Activated CD4-positive, alpha-beta T cell treated with anti-CD3 and anti-CD28 coated beads for 48 hours (primary cell): ENCODE results near the gene PCGF3.
"Not testable (repeated sequence)": the region's sequence is repeated elsewhere in the genome, so short reads cannot be mapped to it uniquely, and the experiment has no call there.

Experiments
- DNase-seq: peaks from one replicate; pipeline ENCODE4 v3.0.0-alpha.2; 2020

PCGF3 gene

GRCh38 chr4:705278-706082 lies at the start of gene PCGF3:
PCGF3 (plus strand) TSS chr4:705832; CDS start chr4:733681, 27,849 bp downstream.
- peak; percentile 99 for DNase-seq

- no peak for DNase-seq
Measured at GRCh38 chr4:656436-657337, 48.9 kb upstream of the PCGF3 start.

GRCh38 chr4:657338-657833 lies 48.2 kb upstream of the PCGF3 start:
- DNase-seq = no peak

- DNase-seq = no peak
Measured at GRCh38 chr4:657834-658667, 47.6 kb upstream of the PCGF3 start.

- DNase-seq = no peak
Measured at GRCh38 chr4:658681-659667, 46.7 kb upstream of the PCGF3 start.

- DNase-seq = no peak
Measured at GRCh38 chr4:659851-660250, 45.8 kb upstream of the PCGF3 start.

GRCh38 chr4:660401-660800 lies 45.2 kb upstream of the PCGF3 start:
- DNase-seq = no peak

- no peak for DNase-seq
Measured at GRCh38 chr4:661231-661630, 44.4 kb upstream of the PCGF3 start.

- no peak for DNase-seq
Measured at GRCh38 chr4:661881-662761, 43.5 kb upstream of the PCGF3 start.

GRCh38 chr4:663046-663437 lies 42.6 kb upstream of the PCGF3 start:
- no peak for DNase-seq

- peak; percentile 81 for DNase-seq
Measured at GRCh38 chr4:663438-664428, 41.9 kb upstream of the PCGF3 start.

GRCh38 chr4:664713-665231 lies 40.9 kb upstream of the PCGF3 start:
- peak; percentile 2 for DNase-seq

- no peak for DNase-seq
Measured at GRCh38 chr4:665381-665750, 40.3 kb upstream of the PCGF3 start.

GRCh38 chr4:665751-666435 lies 39.7 kb upstream of the PCGF3 start:
- DNase-seq = no peak

- DNase-seq = no peak
Measured at GRCh38 chr4:666436-666810, 39.2 kb upstream of the PCGF3 start.

GRCh38 chr4:666822-667544 lies 38.6 kb upstream of the PCGF3 start:
- no peak for DNase-seq

GRCh38 chr4:667545-667925 lies 38.1 kb upstream of the PCGF3 start:
- DNase-seq = no peak

- DNase-seq = not testable (repeated sequence)
Measured at GRCh38 chr4:668219-668618, 37.4 kb upstream of the PCGF3 start.
